ENCODE data around the gene TRPV2. TPM values are rescaled to one million over a fixed set of nuclear protein-coding genes. Genes with fewer than 3 reads are reported as not detected.
"Not testable (repeated sequence)": the region's sequence is repeated elsewhere in the genome, so short reads cannot be mapped to it uniquely, and the experiment has no call there.

Gene TRPV2
- total RNA-seq, 2 donors from 2014 or later: 29.1 to 42.0 TPM

GRCh38 chr17:16425698-16426659 lies 10.6 kb downstream of the TRPV2 start:
- DNase-seq (ENCODE audit: low spot score in 2 of 2) (no peak), ATAC-seq (no peak)
- H3K9me3 Mint-ChIP-seq: no peaks in the 10 kb centered on the region
- H3K27ac Mint-ChIP-seq: peak overlapping the region; percentile 33 to 73
- no peaks in the 10 kb centered on the region for H3K36me3 Mint-ChIP-seq

- Mint-ChIP-seq H3K27ac (peak overlapping the region in 1 of 2 donors; percentile 33), H3K9me3 (no peaks in the 10 kb centered on the region), H3K36me3 (no peaks in the 10 kb centered on the region)
- ATAC-seq (no peak), DNase-seq (ENCODE audit: low spot score in 2 of 2) (no peak)
Observed at GRCh38 chr17:16427020-16427419, 11.6 kb downstream of the TRPV2 start.

- Mint-ChIP-seq H3K27ac (no peak overlapping the region), H3K9me3 (no peaks in the 10 kb centered on the region), H3K36me3 (no peaks in the 10 kb centered on the region)
- DNase-seq (ENCODE audit: low spot score in 2 of 2) (peak in 1 of 2 donors; percentile 62), ATAC-seq (peak; percentile 73 to 84)
Observed at GRCh38 chr17:16428098-16428882, 12.9 kb downstream of the TRPV2 start.

GRCh38 chr17:16429083-16429482 lies 13.7 kb downstream of the TRPV2 start:
- H3K9me3 Mint-ChIP-seq: no peaks in the 10 kb centered on the region
- ATAC-seq (no peak), DNase-seq (ENCODE audit: low spot score in 2 of 2) (no peak)
- H3K27ac Mint-ChIP-seq: no peak overlapping the region
- no peaks in the 10 kb centered on the region for H3K36me3 Mint-ChIP-seq

GRCh38 chr17:16430650-16431049 lies 15.3 kb downstream of the TRPV2 start:
- no peaks in the 10 kb centered on the region for H3K36me3 Mint-ChIP-seq
- ATAC-seq (no peak), DNase-seq (ENCODE audit: low spot score in 2 of 2) (no peak)
- no peaks in the 10 kb centered on the region for H3K9me3 Mint-ChIP-seq
- peak overlapping the region in 1 of 2 donors; percentile 74 for H3K27ac Mint-ChIP-seq

- DNase-seq (ENCODE audit: low spot score in 2 of 2): no peak
- no peaks in the 10 kb centered on the region for H3K36me3 Mint-ChIP-seq
- no peaks in the 10 kb centered on the region for H3K9me3 Mint-ChIP-seq
- no peak overlapping the region for H3K27ac Mint-ChIP-seq
- no peak for ATAC-seq
Observed at GRCh38 chr17:16432017-16432416, 16.6 kb downstream of the TRPV2 start.

- H3K9me3 Mint-ChIP-seq: no peaks in the 10 kb centered on the region
- peak overlapping the region in 1 of 2 donors; percentile 55 for H3K27ac Mint-ChIP-seq
- H3K36me3 Mint-ChIP-seq: peaks cover 0 to 4% of the 10 kb centered on the region in 2 donors
- ATAC-seq (no peak), DNase-seq (ENCODE audit: low spot score in 2 of 2) (no peak)
Observed at GRCh38 chr17:16433514-16433913, 18.1 kb downstream of the TRPV2 start.

GRCh38 chr17:16434662-16435061 lies 19.3 kb downstream of the TRPV2 start:
- no peaks in the 10 kb centered on the region for H3K9me3 Mint-ChIP-seq
- DNase-seq (ENCODE audit: low spot score in 2 of 2) (no peak), ATAC-seq (no peak)
- peak overlapping the region in 1 of 2 donors; percentile 99 for H3K27ac Mint-ChIP-seq
- peaks cover 11 to 15% of the 10 kb centered on the region in 2 donors for H3K36me3 Mint-ChIP-seq

- Mint-ChIP-seq H3K9me3 (no peaks in the 10 kb centered on the region), H3K27ac (peak overlapping the region; percentile 77 to 99), H3K36me3 (peaks cover 24 to 31% of the 10 kb centered on the region in 2 donors)
- no peak for DNase-seq (ENCODE audit: low spot score in 2 of 2)
- ATAC-seq: no peak
Observed at GRCh38 chr17:16435925-16436886, 20.8 kb downstream of the TRPV2 start.

GRCh38 chr17:16437083-16437482 lies 21.7 kb downstream of the TRPV2 start:
- DNase-seq (ENCODE audit: low spot score in 2 of 2): no peak
- Mint-ChIP-seq H3K27ac (peak overlapping the region; percentile 8 to 99), H3K9me3 (no peaks in the 10 kb centered on the region), H3K36me3 (peaks cover 33 to 39% of the 10 kb centered on the region in 2 donors)
- no peak for ATAC-seq

- Mint-ChIP-seq H3K36me3 (peaks cover 43 to 50% of the 10 kb centered on the region in 2 donors), H3K27ac (peak overlapping the region; percentile 99 to 100), H3K9me3 (no peaks in the 10 kb centered on the region)
- DNase-seq (ENCODE audit: low spot score in 2 of 2): no peak
- ATAC-seq: no peak
Observed at GRCh38 chr17:16438173-16438556, 22.8 kb downstream of the TRPV2 start.

GRCh38 chr17:16438557-16439302 lies 23.4 kb downstream of the TRPV2 start:
- peak overlapping the region; percentile 99 to 100 for H3K27ac Mint-ChIP-seq
- peaks cover 43 to 52% of the 10 kb centered on the region in 2 donors for H3K36me3 Mint-ChIP-seq
- H3K9me3 Mint-ChIP-seq: no peaks in the 10 kb centered on the region
- ATAC-seq: peak; percentile 91 to 92
- peak; percentile 92 to 98 for DNase-seq (ENCODE audit: low spot score in 2 of 2)

GRCh38 chr17:16439303-16439791 lies 24.0 kb downstream of the TRPV2 start:
- DNase-seq (ENCODE audit: low spot score in 2 of 2): peak in 1 of 2 donors; percentile 24
- peak overlapping the region; percentile 99 to 100 for H3K27ac Mint-ChIP-seq
- ATAC-seq: peak in 1 of 2 donors; percentile 4
- H3K36me3 Mint-ChIP-seq: peaks cover 43 to 56% of the 10 kb centered on the region in 2 donors
- H3K9me3 Mint-ChIP-seq: no peaks in the 10 kb centered on the region

- H3K27ac Mint-ChIP-seq: peak overlapping the region; percentile 99 to 100
- peaks cover 43 to 58% of the 10 kb centered on the region in 2 donors for H3K36me3 Mint-ChIP-seq
- DNase-seq (ENCODE audit: low spot score in 2 of 2) (no peak), ATAC-seq (no peak)
- no peaks in the 10 kb centered on the region for H3K9me3 Mint-ChIP-seq
Observed at GRCh38 chr17:16439811-16440351, 24.5 kb downstream of the TRPV2 start.

GRCh38 chr17:16440354-16440753 lies 25.0 kb downstream of the TRPV2 start:
- ATAC-seq; H3K9me3 Mint-ChIP-seq; DNase-seq (ENCODE audit: low spot score in 2 of 2): not testable (repeated sequence)
- Mint-ChIP-seq H3K36me3 (peaks cover 43 to 58% of the 10 kb centered on the region in 2 donors), H3K27ac (peak overlapping the region; percentile 99 to 100)

All from activated naive CD4-positive, alpha-beta T cell treated with anti-CD3 and anti-CD28 coated beads, Interleukin-2, amount 50 U/mL, for 72 hours (primary cell).